ENCODE results near the gene SMAD1. TPM values are rescaled to one million over a fixed set of nuclear protein-coding genes. Genes with fewer than 3 reads are reported as not detected.
"Not testable (repeated sequence)": the region's sequence is repeated elsewhere in the genome, so short reads cannot be mapped to it uniquely, and the experiment has no call there.

The SMAD1 gene
- total RNA-seq, 1 donor from 2014 or later = 44.3 TPM

- Mint-ChIP-seq H3K9me3 (peaks cover 3% of the 10 kb centered on the region), H3K36me3 (no peaks in the 10 kb centered on the region), H3K27me3 (ENCODE audit: insufficient read depth, low read depth) (peaks cover 4% of the 10 kb centered on the region), H3K27ac (no peak overlapping the region), H3K4me3 (no peak overlapping the region), H3K4me1 (no peaks in the 10 kb centered on the region)
- no peaks in the 10 kb centered on the region for H3F3A ChIP-seq (ENCODE audit: low read depth)
- H4K20me1 ChIP-seq (ENCODE audit: low read depth) = no peaks in the 10 kb centered on the region
- DNase-seq (ENCODE audit: low spot score) = no peak
- TF ChIP-seq EZH2 (IDR thresholded peaks at IDR 0.05) = no peak
- no peak for TF ChIP-seq EZH2phosphoT487 (IDR thresholded peaks at IDR 0.05)
- no peak for TF ChIP-seq CTCF (IDR thresholded peaks at IDR 0.05)
- H3K9ac ChIP-seq = no peak overlapping the region
- no peaks in the 10 kb centered on the region for H3K4me1 ChIP-seq
- no peaks in the 10 kb centered on the region for H3K27me3 ChIP-seq
- no peaks in the 10 kb centered on the region for H3K9me3 ChIP-seq (ENCODE audit: low read depth)
- H3K79me2 ChIP-seq (ENCODE audit: low read depth) = no peaks in the 10 kb centered on the region
- no peak overlapping the region for H3K4me3 ChIP-seq
- H2AFZ ChIP-seq (replicated peaks) = no peak overlapping the region
- H3K36me3 ChIP-seq = no peaks in the 10 kb centered on the region
- H3K4me2 ChIP-seq = no peak overlapping the region
- no peak overlapping the region for H3K27ac ChIP-seq
These were observed 105.6 kb downstream of the SMAD1 start for GRCh38 chr4:145587088-145587754.

- H3K27me3 ChIP-seq; H3K36me3 ChIP-seq; H3K4me2 ChIP-seq; H3K4me3 Mint-ChIP-seq; DNase-seq (ENCODE audit: low spot score); H3K27ac Mint-ChIP-seq; H3K4me1 ChIP-seq; H3K4me1 Mint-ChIP-seq; H2AFZ ChIP-seq (replicated peaks); H3K9me3 Mint-ChIP-seq; H4K20me1 ChIP-seq (ENCODE audit: low read depth); H3K9ac ChIP-seq; H3K27ac ChIP-seq; H3K36me3 Mint-ChIP-seq; H3K4me3 ChIP-seq; H3F3A ChIP-seq (ENCODE audit: low read depth); H3K79me2 ChIP-seq (ENCODE audit: low read depth); H3K27me3 Mint-ChIP-seq (ENCODE audit: insufficient read depth, low read depth); H3K9me3 ChIP-seq (ENCODE audit: low read depth): not testable (repeated sequence)
These were observed 107.7 kb downstream of the SMAD1 start for GRCh38 chr4:145589381-145589780.

- H3F3A ChIP-seq (ENCODE audit: low read depth) = no peaks in the 10 kb centered on the region
- H3K27ac Mint-ChIP-seq = no peak overlapping the region
- no peaks in the 10 kb centered on the region for H3K4me1 ChIP-seq
- no peaks in the 10 kb centered on the region for H3K36me3 Mint-ChIP-seq
- H3K4me3 Mint-ChIP-seq = no peak overlapping the region
- no peak for DNase-seq (ENCODE audit: low spot score)
- no peaks in the 10 kb centered on the region for H3K27me3 ChIP-seq
- H3K4me1 Mint-ChIP-seq = no peaks in the 10 kb centered on the region
- peaks cover 2% of the 10 kb centered on the region for H3K27me3 Mint-ChIP-seq (ENCODE audit: insufficient read depth, low read depth)
- H4K20me1 ChIP-seq (ENCODE audit: low read depth) = no peaks in the 10 kb centered on the region
- no peaks in the 10 kb centered on the region for H3K36me3 ChIP-seq
- no peaks in the 10 kb centered on the region for H3K79me2 ChIP-seq (ENCODE audit: low read depth)
- no peak overlapping the region for H3K9ac ChIP-seq
- H3K9me3 Mint-ChIP-seq = peaks cover 9% of the 10 kb centered on the region
- H2AFZ ChIP-seq (replicated peaks) = no peak overlapping the region
- H3K27ac ChIP-seq = no peak overlapping the region
- no peak overlapping the region for H3K4me2 ChIP-seq
- H3K9me3 ChIP-seq (ENCODE audit: low read depth) = no peaks in the 10 kb centered on the region
- H3K4me3 ChIP-seq = no peak overlapping the region
- no peak for TF ChIP-seq EZH2 (IDR thresholded peaks at IDR 0.05)
- no peak for TF ChIP-seq EZH2phosphoT487 (IDR thresholded peaks at IDR 0.05)
- TF ChIP-seq CTCF (IDR thresholded peaks at IDR 0.05) = no peak
These were observed 108.5 kb downstream of the SMAD1 start for GRCh38 chr4:145589916-145590702.
